Adrenal gland (tissue), 12 donors: ENCODE measurements around the gene SREK1. TPM values are rescaled to one million over a fixed set of nuclear protein-coding genes. Genes with fewer than 3 reads are reported as not detected.
"Not testable (repeated sequence)": the region's sequence is repeated elsewhere in the genome, so short reads cannot be mapped to it uniquely, and the experiment has no call there.

ENCODE experiments used
- DNase-seq, 7 donors: peaks; one replicate each; pipeline ENCODE4 v3.0.0-alpha.2; 2019 to 2020
- H3K27ac ChIP-seq, 5 donors: fragments of 200-600 bp; sonication (generic) in 4 of 5; 1 replicate in 3 of 5; 2 replicates in 2 of 5; pipeline versions ENCODE4 v1.5.1 to v1.8.0; 2016 to 2020; ENCODE audit warnings: mild to moderate bottlenecking in 1 of 5
- H3K27me3 ChIP-seq: fragments of 200-600 bp; 2 replicates; pipeline ENCODE4 v1.8.0; 2021
- H3K36me3 ChIP-seq, 2 donors: fragments of 200-600 bp; replicated peaks in 1 of 2; 1 replicate in 1 of 2; 2 replicates in 1 of 2; pipeline versions ENCODE4 v1.5.1 to v1.8.0; 2018 to 2022
- H3K4me1 ChIP-seq, 2 donors: fragments of 200-600 bp; replicated peaks in 1 of 2; 1 replicate in 1 of 2; 2 replicates in 1 of 2; pipeline versions ENCODE4 v1.5.1 to v1.8.0; 2018 to 2021
- H3K4me3 ChIP-seq, 4 donors: fragments of 200-600 bp; sonication (generic) in 3 of 4; one replicate each; pipeline ENCODE4 v1.5.1; 2016 to 2018
- H3K9me3 ChIP-seq, 3 donors: fragments of 200-600 bp; sonication (generic) in 1 of 3; replicated peaks in 1 of 3; 1 replicate in 2 of 3; 2 replicates in 1 of 3; pipeline versions ENCODE4 v1.5.1 to v1.8.0; 2016 to 2021
- CTCF ChIP-seq, 6 experiments: fragments of 450-650 bp in 4 of 6; fragments of 200-600 bp in 2 of 6; sonication (generic) in 1 of 6; IDR thresholded peaks; 1 replicate in 5 of 6; 2 replicates in 1 of 6; pipeline versions ENCODE4 v1.5.1 to v1.8.0; 2016 to 2021; ENCODE audit warnings: antibody characterized with exemption in 6 of 6, mild to moderate bottlenecking in 2 of 6, moderate library complexity in 1 of 6
- POLR2A ChIP-seq, 2 donors: fragments of 450-650 bp; IDR thresholded peaks; one replicate each; pipeline ENCODE4 v1.6.1; 2017; ENCODE audit warnings: antibody characterized with exemption in 2 of 2, mild to moderate bottlenecking in 2 of 2, moderate library complexity in 1 of 2
- WGBS, 4 donors: extraction: QIAGEN DNeasy Blood & Tissue Kit in 2 of 4; methylation state at CpG; one replicate each; pipeline versions ENCODE4 v1.1.5 to v1.1.7; 2013 to 2017; 5-methylcytosine and 5-hydroxymethylcytosine counted together
- intact Hi-C, 2 donors: fragments of 100-400 bp; cut with DNase I; formaldehyde crosslinking; loops; one replicate each; pipeline versions ENCODE4 v1.14.1 to v1.15.0; 2022 to 2023
- polyA plus RNA-seq, 3 donors: library from polyadenylated mRNA; stranded (reverse); fragments of 200-250 nt in 2 of 3; fragments of 350-450 nt in 1 of 3; fragmentation: Illumina TruSeq in 1 of 3; extraction: RNeasy Lipid Tissue Mini Kit (QIAGEN cat#74804) in 1 of 3; gene quantifications; one replicate each; pipeline ENCODE4 v1.2.3, GENCODE V29; 2013 to 2014
- total RNA-seq, 9 donors: library from RNA; depleted of rRNA in 4 of 9; stranded (reverse); fragments of >200 nt in 4 of 9; fragments of 120-200 nt in 1 of 9; fragmentation: NEBNext Ultra II Directional in 1 of 9; extraction: Animal tissue kit (Norgen Biotek cat#: 25700) in 1 of 9; gene quantifications; one replicate each; pipeline versions ENCODE4 v1.1.0 to v1.2.4, GENCODE V29; 2013 to 2023
- donor health status: healthy with polysubstance abuse.
- donor health status: Bipolar disorder and iron deficiency.
- donor health status: DM: yes; HTN: yes; CAD: no.
- donor health status: DM: no; HTN: no; CAD: no.
- donor health status: DM: no; HTN: no; CAD: no.
- donor health status: DM: yes; HTN: yes; CAD: no.

SREK1 gene
- total and polyA plus RNA-seq, 12 donors, result 14.3 to 126 (median 55.4) TPM

DNA sequence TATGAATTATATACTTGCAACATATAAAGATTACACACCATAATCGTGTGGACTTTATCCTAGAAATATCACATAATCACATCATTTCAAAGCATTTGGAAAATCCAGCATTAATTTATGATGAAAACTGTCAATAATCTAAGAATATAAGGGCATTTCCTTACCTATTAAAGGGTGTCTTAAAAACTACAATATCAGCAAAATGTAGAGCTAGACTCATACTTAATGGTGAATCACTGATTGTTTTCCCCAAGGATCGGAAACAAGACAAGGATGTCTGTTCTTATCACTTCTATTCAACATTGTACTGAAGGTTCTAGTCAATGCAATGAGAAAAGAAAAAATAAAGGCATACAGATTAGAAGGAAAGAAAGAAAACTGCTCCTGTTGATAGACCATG is 8.0 kb upstream of the SREK1 start:
- 65 to 76% (median 72%) methylated on average over 2 of the region's 2 CpGs for WGBS, 4 donors
- no peaks in the 10 kb centered on the region for H3K4me1 ChIP-seq
- intact Hi-C loops, result no loop called here
- no peaks in the 10 kb centered on the region for H3K36me3 ChIP-seq
- H3K27ac ChIP-seq, result no peak overlapping the region
- TF ChIP-seq CTCF (IDR thresholded peaks at IDR 0.05), result no peak
- no peak for TF ChIP-seq POLR2A (IDR thresholded peaks at IDR 0.05)
- no peaks in the 10 kb centered on the region for H3K27me3 ChIP-seq
- H3K4me3 ChIP-seq, result no peak overlapping the region
- no peaks in the 10 kb centered on the region for H3K9me3 ChIP-seq
- DNase-seq, result no peak

GRCh38 chr5:66136944-66137343 is 7.2 kb upstream of the SREK1 start:
- H3K4me3 ChIP-seq, H3K27ac ChIP-seq, H3K4me1 ChIP-seq, H3K9me3 ChIP-seq, H3K36me3 ChIP-seq, H3K27me3 ChIP-seq, intact Hi-C loops, DNase-seq: not testable (repeated sequence)
- WGBS, 4 donors, result 71 to 87% (median 81%) methylated on average over 3 of the region's 3 CpGs

DNA sequence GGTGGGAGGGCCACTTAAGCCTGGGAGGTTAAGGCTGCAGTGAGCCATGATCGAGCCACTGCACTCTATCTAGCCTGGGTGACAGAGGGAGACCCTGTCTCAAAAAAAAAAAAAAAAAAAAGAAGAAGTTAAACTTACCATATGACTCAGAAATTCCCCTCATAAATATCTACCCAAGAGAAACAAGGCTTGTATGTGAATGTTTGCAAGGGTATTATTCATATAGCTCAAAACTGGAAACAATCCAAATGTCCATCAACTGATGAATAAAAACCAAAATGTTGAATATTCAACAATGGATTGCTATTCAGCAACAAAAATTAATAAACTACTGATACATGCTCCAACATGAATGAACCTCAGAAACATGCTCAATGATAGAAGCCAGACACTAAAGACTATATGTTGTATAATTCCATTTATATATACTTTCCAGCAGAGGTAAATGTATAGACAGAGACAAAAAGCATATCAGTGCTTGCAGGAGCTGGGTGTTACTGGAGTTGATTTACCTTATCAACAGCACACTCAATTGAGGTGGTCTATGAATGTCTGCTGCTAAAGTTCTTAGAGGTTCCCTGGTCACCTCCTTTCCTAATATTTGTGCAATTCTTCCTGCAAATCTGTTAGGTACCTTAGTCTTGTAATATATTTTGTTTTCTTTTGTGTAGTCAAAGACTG is 5.3 kb upstream of the SREK1 start:
- no peak for DNase-seq

DNA sequence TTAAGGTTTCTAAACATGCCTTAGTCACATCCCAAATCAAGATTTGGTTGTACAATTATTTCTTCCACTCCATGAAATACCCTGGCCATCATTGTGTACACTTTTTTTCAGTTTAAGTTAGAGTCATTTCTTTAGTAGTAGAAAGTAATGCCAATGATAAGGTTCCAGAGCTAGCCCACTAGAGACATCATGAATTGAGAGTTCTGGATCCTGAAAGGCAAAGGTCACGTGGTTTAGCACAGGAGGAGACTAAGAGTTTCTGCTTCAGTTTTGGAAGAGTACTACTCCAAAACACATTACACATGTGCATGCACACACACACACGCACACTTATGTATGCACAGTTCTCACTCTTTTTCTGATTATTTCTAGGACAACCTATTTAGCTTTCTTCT is 4.8 kb upstream of the SREK1 start:
- Histone ChIP-seq H3K27ac (no peak overlapping the region), H3K4me3 (no peak overlapping the region), H3K4me1 (peaks cover 0 to 7% of the 10 kb centered on the region in 2 donors), H3K27me3 (no peaks in the 10 kb centered on the region), H3K36me3 (no peaks in the 10 kb centered on the region), H3K9me3 (no peaks in the 10 kb centered on the region)
- TF ChIP-seq CTCF (IDR thresholded peaks at IDR 0.05) (no peak), POLR2A (IDR thresholded peaks at IDR 0.05) (no peak)
- no peak for DNase-seq
- 73 to 91% (median 85%) methylated on average over 2 of the region's 2 CpGs for WGBS, 4 donors
- intact Hi-C loops, result no loop called here

More for the DNA sequence above, 5.3 kb upstream of the SREK1 start:
- WGBS, 4 donors, result 62 to 88% (median 71%) methylated on average over 1 of the region's 1 CpG
- Histone ChIP-seq H3K36me3 (no peaks in the 10 kb centered on the region), H3K4me3 (no peak overlapping the region), H3K27me3 (no peaks in the 10 kb centered on the region), H3K27ac (no peak overlapping the region), H3K9me3 (no peaks in the 10 kb centered on the region), H3K4me1 (peaks cover 0 to 7% of the 10 kb centered on the region in 2 donors)
- TF ChIP-seq POLR2A (IDR thresholded peaks at IDR 0.05), result no peak
- no peak for TF ChIP-seq CTCF (IDR thresholded peaks at IDR 0.05)
- intact Hi-C loops, result no loop called here

DNA sequence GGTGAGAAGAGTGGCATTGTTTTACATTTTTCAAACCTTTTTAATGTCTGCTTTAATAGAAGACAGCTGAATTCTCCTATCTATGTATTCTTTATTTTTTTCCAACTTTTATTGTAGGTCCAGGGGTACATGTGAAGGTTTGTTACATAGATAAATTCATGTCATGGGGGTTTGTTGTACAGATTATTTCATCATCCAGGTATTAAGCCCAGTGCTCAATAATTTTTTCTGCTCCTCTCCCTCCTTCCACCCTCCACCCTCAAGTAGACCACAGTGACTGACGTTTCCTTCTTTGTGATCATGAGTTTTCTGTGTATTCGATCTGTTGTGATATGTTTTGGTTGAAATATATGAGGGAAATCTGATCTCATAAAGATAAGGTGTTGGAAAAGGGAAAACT is 1.7 kb upstream of the SREK1 start:
- no peaks in the 10 kb centered on the region for H3K9me3 ChIP-seq
- TF ChIP-seq POLR2A (IDR thresholded peaks at IDR 0.05) (no peak), CTCF (IDR thresholded peaks at IDR 0.05) (no peak)
- intact Hi-C loops, result loop anchor here in 1 of 2 donors (10.0 kb wide), 1 partner anchor 218 kb away; the partner anchor contains the start of gene ERBIN
- H3K4me3 ChIP-seq, result no peak overlapping the region
- 75 to 83% (median 76%) methylated on average over 2 of the region's 2 CpGs for WGBS, 4 donors
- DNase-seq, result no peak
- H3K36me3 ChIP-seq, result no peaks in the 10 kb centered on the region
- H3K27me3 ChIP-seq, result no peaks in the 10 kb centered on the region
- peaks cover 11 to 27% of the 10 kb centered on the region in 2 donors for H3K4me1 ChIP-seq
- no peak overlapping the region for H3K27ac ChIP-seq
